Occipital lobe (tissue), 2 donors: Measurements from ENCODE around the gene ZNF503. TPM values are rescaled to one million over a fixed set of nuclear protein-coding genes. Genes with fewer than 3 reads are reported as not detected.

ENCODE experiments used
- DNase-seq: peaks from one replicate; lab custom pipeline; 2025; lab: John Stamatoyannopoulos, UW
- total RNA-seq: library from RNA; depleted of rRNA; stranded (reverse); fragments of >200 nt; gene quantifications from one replicate; pipeline ENCODE4 v1.2.3, GENCODE V29; 2014

ZNF503 gene, protein sequence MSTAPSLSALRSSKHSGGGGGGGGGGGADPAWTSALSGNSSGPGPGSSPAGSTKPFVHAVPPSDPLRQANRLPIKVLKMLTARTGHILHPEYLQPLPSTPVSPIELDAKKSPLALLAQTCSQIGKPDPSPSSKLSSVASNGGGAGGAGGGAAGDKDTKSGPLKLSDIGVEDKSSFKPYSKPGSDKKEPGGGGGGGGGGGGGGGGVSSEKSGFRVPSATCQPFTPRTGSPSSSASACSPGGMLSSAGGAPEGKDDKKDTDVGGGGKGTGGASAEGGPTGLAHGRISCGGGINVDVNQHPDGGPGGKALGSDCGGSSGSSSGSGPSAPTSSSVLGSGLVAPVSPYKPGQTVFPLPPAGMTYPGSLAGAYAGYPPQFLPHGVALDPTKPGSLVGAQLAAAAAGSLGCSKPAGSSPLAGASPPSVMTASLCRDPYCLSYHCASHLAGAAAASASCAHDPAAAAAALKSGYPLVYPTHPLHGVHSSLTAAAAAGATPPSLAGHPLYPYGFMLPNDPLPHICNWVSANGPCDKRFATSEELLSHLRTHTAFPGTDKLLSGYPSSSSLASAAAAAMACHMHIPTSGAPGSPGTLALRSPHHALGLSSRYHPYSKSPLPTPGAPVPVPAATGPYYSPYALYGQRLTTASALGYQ
- 1.1 TPM for total RNA-seq

DNA sequence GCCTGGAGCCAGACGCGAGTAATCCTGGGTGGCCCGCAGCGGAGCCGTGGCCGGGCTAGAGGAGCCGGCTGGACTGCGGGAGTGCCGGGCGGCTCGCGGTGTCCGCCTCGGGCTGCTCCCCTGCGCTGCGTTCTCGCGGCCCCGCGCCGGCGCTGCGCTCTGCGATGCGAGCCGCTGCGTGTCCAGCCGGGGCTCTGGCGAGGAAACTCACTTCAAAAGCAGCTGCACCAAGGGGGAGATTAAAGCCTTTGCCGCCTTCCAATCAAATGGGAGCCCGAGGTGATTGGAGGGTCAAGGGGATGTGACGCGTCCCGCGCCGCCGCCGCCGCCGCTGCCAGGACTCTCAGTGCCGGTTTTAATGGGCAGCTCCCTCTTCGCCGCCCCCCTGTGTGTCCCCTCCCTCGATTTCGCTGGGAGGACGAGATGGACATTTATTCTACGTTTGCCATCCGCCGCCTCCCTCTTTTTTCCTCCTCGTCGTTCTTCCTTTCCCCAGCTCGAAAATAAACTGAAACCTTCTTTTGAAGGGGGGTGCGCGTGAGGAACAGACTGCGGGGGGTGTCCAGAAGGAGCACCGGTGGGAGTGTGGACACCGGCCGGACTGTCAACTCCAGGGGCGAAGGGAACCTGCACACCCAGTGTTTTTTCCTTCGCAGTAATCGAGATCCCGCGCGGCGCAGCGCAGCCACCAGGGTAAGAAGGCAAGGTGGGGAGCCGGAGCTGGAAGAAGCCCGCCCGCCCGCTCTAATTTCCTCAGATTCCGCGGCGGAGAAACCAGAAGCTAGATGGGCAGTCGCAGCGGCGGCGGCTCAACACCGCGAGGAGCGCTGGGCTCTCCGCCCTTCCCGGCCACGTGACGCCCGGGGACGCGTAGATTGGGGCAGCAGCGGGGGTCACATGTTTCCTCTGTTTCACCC, at the start of gene ZNF503:
ZNF503 (minus strand) TSS at position 196 of the 917 bp plus-strand sequence. CDS start 345 bp downstream, outside the sequence.
- peak; percentile 89 for DNase-seq

DNA sequence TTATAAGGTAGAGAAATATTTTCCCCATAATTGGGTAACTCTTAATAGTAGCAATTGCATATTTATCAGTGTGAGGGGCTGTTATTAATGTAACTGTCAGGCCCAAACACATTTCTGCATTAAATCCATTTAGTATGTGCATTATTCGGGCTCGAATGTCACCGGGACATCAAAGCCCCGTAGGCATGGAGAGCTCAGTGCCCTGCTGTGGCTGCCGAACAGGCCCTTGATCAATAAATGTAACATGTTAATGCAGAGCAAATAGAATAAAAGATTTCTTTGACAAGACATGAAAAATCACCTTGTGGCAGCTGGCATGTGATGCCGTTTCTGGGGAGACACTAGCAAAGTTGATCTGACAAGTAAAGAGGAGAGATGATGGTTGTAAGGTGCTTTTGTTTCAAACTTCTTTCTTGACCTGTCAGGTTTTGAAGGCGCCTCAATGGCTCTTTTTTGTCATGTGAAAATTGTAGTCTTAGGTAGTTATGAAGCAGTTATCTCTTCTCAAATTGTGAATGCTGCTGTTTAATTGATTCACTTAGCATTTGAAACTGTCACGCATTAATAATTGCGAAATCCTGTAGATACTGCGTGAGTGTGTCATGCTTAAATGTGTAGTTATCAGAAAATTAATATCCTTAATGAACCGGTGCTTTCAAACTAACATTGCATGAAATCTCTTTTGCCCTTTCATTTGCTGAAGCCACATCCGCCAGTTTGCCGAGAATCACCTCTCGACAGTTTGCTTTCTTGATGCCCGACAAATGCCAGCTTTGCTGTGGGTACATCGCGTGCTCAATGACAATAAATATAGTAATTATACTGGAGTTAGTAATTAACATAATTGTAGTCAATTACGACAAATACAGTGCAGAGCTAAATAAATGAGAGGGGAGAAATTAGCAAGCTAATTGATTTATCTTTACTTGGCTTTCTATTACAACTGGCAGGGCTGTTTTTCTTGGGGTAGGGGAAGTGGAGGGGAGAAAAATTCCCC, 49.4 kb upstream of the ZNF503 start:
- DNase-seq, result no peak

DNA sequence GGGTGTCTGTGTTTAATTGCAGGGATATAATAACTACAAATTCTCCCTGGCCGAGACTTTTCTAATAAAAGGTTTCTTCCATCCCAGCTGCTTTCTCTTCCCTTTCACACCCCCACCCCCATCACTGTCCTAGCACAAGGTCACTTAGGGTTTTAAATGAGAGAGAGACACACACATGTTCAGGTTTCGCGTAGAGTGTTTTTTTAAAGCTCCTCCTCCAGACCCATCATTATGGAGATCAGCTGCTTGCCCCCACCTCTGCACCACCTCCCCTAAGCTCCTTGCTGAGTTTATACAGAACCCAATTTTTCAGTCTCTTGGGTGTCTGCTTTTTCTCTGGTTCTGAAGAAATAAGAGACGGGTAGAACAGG, 48.5 kb upstream of the ZNF503 start:
- no peak for DNase-seq

DNA sequence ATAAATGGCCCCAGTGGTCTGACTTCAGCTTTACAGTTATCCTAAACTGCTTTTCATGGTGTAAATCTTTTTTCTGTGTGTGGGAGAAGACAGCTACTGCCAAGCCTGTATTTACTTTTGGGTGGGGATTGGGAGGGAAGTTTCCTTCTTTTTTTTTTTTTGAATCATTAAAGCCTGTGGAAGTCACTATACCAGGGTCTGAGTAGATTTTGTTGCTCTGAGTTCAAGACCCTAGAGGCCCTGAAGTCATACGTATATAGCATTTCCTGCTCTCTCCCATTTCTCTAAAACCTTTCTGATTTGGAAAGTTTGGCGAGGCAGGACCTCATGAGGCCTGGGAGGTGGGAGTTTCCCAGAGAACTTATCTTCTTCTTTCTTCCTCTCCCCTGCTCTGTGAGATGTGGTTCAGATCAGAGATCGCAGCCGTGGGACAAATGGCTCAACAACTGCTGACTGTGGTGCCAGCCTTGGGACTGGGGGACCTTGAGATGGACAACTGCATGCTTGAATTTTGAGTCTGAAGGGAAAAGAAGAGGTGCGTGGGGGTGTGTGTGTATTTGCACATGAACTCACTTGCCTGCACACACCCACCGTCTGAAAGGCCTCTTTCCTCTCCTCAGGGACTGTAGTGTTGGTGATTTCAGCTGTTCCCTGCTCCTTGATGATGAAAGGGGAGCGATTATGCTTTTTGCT, 48.0 kb upstream of the ZNF503 start:
- DNase-seq, result no peak

DNA sequence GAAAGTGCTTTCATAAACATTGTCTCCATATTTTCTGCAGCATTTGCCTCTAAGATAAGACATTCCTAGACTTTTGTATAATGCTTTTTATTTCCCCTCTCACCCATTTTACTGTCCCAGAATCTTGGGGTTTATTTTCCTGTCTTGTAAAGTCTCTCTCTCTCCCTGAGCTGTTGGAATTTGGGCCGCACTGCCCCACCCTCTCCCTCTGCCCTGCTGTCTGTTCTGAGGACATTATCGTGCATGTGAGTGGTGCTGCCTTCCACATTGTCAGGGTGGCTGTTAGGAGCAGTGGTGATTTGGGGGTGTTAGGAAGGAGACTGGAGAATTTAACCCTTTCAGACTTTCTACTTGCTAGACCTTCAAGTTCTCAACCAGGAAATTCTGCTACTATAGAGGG, 46.6 kb upstream of the ZNF503 start:
- DNase-seq, result no peak

DNA sequence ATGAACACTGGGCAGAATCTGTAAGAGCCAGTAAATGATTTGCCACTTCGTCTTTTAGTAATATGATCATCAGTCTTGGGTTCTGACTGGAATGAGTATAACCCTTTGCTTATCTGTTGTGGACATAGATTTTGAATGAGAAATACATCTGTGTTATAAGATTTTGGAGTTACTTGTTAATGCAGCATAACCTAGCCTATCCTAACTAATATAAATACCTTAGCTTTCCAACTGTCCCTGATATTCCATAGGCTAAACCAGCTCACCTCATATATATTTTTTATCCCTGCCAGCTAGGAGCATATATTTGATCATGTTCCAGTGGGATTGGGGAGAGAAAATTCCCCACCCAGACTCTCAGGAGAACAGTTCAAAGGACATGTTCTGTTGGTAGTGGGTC, 44.9 kb upstream of the ZNF503 start:
- DNase-seq, result no peak

DNA sequence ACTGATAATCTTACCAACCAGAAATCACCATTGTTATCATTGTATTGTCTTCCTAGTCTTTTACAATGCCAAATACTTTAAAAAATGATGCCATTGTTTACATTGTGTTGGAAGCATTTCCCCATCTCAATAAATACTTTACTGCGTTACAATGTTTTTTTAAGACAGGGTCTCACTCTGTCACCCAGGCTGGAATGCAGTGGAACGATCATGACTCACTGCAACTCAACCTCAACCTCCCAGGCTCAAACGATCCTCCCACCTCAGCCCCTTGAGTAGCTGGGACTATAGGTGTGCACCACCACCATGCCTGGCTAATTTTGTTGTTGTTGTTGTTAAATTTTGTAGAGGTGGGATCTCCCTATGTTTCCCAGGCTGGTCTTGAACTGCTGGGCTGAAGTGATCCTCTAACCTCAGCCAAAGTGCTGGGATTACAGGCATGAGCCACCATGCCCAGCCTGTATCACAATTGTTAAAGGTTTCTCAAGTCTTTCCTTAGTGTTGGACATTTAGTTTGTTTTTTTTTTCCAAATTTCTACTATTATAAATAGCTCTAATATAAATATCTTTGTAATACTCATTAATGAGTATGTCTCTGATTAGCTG, 43.3 kb upstream of the ZNF503 start:
- DNase-seq, result no peak

DNA sequence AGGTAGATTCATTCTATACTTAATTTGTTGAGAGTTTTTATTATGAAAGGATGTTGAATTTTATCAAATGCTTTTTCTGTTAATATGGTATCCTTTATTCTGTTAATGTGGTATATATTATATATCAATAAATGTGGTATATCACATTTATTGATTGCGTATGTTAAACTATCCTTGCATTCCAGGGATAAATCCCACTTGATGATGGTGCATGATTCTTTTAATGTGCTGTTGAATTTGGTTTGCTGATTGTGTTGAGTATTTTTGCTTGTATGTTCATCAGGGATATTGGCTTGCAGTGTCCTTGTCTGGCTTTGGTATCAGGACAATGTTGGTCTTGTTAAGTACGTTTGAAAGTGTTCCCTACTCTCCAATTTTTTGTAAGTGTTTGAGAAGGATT, 41.8 kb upstream of the ZNF503 start:
- DNase-seq, result no peak

DNA sequence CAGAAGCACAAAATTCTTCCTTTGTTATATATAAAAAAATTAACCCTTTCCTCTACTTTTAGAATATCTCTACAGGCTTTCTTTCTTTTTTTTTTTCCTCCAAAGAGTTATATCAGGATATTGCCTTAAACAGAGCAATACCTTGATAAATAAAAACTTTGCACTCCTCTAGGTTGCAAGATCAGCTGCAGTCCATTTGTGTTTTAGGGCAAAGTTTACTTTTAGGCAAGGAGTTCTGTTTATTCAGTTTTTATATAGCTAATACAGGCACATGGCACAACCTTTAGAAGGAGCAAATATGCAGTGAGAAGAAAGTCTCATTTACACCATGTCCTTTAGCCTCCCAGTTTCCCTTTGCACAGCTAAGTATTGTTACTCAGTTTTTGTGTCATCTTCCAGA, 40.1 kb upstream of the ZNF503 start:
- DNase-seq, result no peak

DNA sequence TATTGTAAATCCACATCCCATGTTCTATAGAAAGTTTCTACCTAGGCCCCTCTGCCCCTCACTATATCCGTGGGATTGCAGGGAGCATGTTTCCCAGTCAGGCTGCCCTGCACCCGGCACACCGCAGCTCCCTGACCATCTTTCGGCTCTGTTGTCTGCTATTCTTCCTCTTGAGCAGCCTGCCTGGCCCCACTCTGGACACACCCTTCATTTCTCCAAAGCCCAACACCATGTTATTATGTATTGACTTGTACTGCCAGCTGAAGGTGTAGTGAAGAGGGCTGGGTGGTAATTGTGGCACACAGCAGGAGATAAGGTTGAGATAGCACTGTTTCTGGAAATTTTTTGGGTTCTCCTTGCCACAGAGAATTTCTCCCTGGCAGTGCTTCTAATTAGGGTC, 39.6 kb upstream of the ZNF503 start:
- no peak for DNase-seq

DNA sequence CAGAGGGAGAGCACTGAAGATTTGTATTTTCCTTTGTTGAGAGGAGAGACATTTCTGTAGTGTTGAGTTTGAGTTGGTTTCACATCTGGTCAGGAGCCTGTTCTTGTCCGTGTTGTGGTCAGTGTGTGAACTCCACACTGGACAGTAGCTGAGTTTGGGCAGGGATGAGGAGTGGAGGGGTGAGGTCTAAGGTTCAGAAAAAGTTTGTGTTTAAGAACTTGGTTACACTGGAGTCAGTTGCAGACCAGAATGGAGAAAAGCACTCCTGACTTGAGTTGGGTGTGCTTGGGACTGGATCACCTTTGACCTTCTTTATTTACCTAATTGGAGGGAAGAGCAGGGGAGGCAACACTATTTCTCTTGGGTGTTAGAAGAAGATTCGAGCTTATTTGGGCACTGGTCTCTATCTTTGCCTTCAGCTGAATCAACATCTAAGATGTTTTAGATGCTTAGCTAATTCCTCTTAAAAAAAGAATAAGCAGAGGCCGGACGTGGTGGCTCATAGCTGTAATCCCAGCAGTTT, 38.8 kb upstream of the ZNF503 start:
- no peak for DNase-seq

DNA sequence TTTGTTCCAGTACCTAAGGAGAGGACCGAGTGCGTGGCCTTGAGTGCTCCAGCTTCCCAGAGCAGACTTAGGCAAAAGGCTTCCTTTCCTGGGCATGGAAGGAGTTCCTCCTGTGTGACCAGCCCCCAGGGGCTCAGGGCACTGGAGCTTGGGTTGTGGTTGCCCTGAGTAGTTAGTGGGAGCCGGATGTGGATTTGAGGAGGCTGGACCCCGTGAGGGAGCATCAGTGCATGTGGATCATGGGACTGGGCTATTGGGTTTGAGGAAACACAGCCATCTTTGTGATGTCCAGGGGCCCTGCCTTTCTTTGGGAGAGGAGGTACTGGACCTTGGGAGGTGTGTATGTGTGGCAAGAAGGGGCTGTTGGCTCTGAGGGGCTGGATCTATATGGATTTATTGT, 38.2 kb upstream of the ZNF503 start:
- no peak for DNase-seq

DNA sequence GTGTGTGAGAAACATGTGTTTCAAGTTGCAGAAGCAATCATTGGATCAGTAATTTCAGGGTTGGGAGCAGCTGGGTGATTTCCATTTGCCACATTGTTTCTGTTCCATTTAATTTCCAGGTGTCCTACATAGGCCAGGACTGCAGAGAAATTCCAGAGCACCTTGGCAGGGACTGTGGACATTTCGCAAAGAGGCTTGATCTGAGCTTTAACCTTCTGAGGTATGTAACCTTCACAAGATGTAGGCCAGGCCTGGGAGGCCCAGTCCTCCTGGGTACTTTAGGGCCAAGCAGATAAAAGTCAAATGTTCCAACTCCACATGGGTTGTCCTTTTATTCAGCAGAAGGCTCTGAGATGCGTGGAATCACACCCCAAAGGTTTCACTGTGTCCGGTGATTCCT, 36.7 kb upstream of the ZNF503 start:
- DNase-seq, result no peak

DNA sequence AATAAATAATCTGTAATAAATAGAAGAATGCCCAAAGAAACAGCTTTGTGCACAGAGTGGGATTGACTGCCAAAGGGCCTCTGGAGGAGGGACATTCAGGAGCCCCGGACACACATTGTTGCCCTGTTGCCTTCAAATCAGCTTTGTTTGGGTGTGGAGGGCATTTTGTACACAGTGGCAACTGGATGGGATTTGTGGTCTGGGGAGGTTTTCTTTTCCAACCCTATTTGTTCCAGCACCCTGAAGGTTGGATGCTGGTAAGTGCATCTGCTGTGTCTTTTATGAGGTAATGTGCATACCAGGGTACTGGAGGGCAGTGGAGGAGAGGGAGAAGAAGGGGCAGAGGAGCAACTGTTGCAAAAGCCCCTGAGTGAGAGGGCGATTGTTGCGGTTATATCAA, 36.1 kb upstream of the ZNF503 start:
- no peak for DNase-seq

DNA sequence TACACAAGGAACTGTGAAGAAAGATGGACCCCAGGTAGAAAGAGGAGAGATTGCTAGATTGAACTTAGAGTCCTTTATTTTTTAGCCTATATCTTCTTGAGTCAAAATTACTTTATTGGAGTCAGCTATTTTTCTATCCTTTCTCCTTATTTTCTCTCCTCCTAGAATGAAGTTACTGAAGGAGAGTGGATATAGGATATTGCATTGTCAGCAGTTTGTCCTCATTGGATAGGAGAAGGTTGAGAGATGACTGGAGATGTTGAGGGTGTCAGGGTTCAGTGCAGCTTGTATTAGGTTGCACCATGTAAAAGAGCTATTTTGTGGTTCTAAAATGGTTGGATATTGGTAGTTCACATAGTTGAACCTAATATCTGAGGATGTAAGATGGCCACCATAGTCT, 35.3 kb upstream of the ZNF503 start:
- no peak for DNase-seq

DNA sequence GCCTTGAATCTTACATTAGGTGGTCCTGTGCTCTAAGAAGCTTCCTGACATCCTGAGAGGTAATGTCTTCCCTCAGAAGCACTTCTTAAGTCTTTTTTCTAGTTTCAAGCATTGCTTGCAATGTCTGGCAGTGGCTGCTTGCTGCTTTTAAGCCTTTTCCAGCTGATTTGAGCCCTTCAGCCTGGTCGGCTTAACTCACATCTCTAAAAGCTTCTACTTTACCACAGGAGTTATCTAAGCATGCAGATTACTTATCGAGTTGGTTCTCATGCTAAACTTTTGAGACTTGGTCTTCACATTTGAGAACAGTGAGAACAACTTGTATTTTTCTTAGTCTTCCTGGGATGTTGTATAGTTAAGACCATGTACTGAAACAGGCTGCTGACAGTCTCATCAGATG, 33.7 kb upstream of the ZNF503 start:
- no peak for DNase-seq

DNA sequence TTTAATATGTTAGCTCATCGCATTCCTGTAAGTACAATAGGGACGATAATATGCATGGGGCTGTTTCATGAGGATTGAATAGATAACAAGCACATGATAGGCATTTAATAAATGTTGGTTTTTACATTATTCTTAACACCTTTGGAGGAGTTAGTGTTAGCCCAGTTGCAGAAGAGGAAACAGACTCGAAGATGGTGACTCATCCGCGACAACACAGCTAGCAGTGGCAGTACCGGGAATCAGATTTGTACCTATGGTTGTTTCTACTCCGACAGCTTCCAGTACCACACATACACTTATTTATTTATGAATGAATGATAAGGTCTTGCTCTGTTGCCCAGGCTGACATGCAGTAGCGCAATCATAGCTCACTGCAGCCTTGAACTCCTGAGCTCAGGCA, 32.7 kb upstream of the ZNF503 start:
- no peak for DNase-seq

DNA sequence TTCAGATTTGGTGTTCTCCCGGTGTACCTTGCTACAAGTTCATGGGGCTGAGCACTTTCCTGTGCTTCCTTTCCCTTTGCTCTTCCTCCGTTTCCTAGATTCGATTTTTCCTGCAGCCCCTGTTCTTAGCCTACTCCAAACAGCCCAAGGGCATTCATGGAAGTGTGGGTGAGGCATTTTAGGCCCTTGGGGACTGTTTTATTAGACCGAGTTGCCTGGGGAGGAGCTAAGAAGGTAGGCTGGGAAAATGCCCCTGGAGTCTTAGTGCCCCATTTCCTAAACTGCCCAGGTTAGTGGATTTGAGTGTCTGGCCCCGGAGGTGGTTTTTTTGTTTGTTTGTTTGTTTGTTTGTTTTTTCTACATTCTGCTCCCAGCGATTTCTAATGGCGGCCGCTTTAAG, 31.7 kb upstream of the ZNF503 start:
- DNase-seq, result no peak

DNA sequence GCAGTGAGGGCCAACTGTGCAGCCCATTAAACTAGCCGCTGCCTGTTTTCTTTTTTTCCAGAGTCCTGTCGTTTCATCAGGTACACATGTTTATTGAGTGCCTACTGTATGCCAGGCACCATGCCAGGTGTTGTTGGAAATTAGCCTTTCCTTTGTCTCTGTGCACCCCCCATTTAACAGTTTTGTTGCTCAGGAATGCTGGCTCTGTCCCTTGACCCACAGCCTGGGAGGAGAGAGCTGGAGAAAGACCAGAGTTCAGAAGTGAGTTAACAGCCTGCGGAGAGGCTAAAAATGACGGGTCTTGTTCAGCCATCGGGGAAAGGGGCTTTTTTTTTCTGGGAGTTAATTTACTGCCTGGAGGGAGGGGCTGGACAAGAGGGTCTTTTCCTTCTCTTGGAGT, 31.2 kb upstream of the ZNF503 start:
- no peak for DNase-seq

DNA sequence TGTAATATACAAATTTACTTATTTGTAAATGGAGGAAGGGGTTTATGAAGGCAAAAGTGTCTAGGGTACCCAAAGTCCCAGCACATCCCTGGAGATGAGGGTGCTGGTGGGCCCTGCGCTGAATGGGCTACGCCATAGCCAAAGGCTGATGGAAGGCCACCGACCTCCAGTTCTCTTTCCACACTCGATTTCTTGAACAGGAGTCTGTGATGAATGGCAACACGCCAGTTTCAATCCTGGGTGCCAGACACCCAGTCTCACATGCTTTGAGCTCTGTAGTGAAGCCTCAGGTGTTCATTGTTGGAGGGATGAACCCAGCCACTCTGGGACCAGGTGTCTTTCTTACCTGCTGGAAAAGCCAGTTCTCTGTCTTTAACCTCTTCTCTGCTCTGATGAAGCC, 30.6 kb upstream of the ZNF503 start:
- no peak for DNase-seq
